PC-3 (cell line): Measurements from ENCODE around the gene SHROOM3. TPM values are rescaled to one million over a fixed set of nuclear protein-coding genes. Genes with fewer than 3 reads are reported as not detected.
A peak's percentile ranks its signal among the peaks of the same experiment; 100 is the strongest.

ENCODE experiments used
- ATAC-seq: fragments of 200-7000 bp; cut with Tn5 transposase; 2 replicates; pipeline ENCODE4 v1.9.1; 2020; ENCODE audit warnings: mild to moderate bottlenecking, moderate library complexity
- BruUV-seq: library from RNA; stranded (reverse); fragments of 400-500 nt; replicated peaks from 2 replicates; lab custom pipeline; 2021; lab: Mats Ljungman, UMichigan
- CTCF ChIA-PET: fragments of 300-600 bp; sonication (Branson Sonifier 250); formaldehyde crosslinking; loops from one replicate; lab custom pipeline; 2022; ENCODE audit warnings: antibody characterized with exemption; lab: Charles Lee
- POLR2A ChIA-PET: fragments of 300-600 bp; sonication (Branson Sonifier 250); formaldehyde crosslinking; loops from one replicate; lab custom pipeline; 2022; ENCODE audit warnings: antibody characterized with exemption; ENCODE audit not compliant: unreplicated experiment; lab: Charles Lee
- DNase-seq: peaks from one replicate; pipeline ENCODE4 v3.0.0-alpha.2; 2015
- H2AFZ ChIP-seq: fragments of 300-600 bp; sonication (generic); 2 replicates; pipeline ENCODE4 v1.6.0; 2016; ENCODE audit warnings: antibody characterized with exemption, low read length
- H3F3A ChIP-seq: fragments of 300-600 bp; sonication (generic); one replicate; pipeline ENCODE4 v1.6.0; 2017; ENCODE audit warnings: antibody characterized with exemption, low read length, control low read depth, mild to moderate bottlenecking; ENCODE audit not compliant: unreplicated experiment
- H3K27ac ChIP-seq: fragments of 300-600 bp; sonication (generic); 2 replicates; pipeline ENCODE4 v1.5.1; 2016; ENCODE audit warnings: mild to moderate bottlenecking, low read length
- H3K27me3 ChIP-seq: fragments of 300-600 bp; sonication (generic); 2 replicates; pipeline ENCODE4 v1.6.1; 2016; ENCODE audit warnings: low read length, mixed read lengths
- H3K36me3 ChIP-seq: fragments of 300-600 bp; sonication (generic); 2 replicates; pipeline ENCODE4 v1.6.1; 2016; ENCODE audit warnings: low read depth, mixed run types, low read length, mixed read lengths
- H3K4me1 ChIP-seq: fragments of 300-600 bp; sonication (generic); 2 replicates; pipeline ENCODE4 v1.5.1; 2016; ENCODE audit warnings: low read length; ENCODE audit not compliant: insufficient read depth
- H3K4me2 ChIP-seq: fragments of 300-600 bp; sonication (generic); 2 replicates; pipeline ENCODE4 v1.6.0; 2016; ENCODE audit warnings: low read length
- H3K4me3 ChIP-seq: fragments of 300-600 bp; sonication (generic); 2 replicates; pipeline ENCODE4 v1.5.1; 2016; ENCODE audit warnings: mild to moderate bottlenecking, low read length, mixed read lengths
- H3K79me2 ChIP-seq: fragments of 300-600 bp; sonication (generic); 2 replicates; pipeline ENCODE4 v1.6.1; 2017; ENCODE audit warnings: low read length, mixed read lengths
- H3K9ac ChIP-seq: fragments of 300-600 bp; sonication (generic); 2 replicates; pipeline ENCODE4 v1.6.0; 2016; ENCODE audit warnings: mild to moderate bottlenecking, low read length
- H3K9me2 ChIP-seq: fragments of 300-600 bp; sonication (generic); replicated peaks from 2 replicates; pipeline ENCODE4 v1.6.1; 2016; ENCODE audit warnings: mixed run types, low read length, mixed read lengths
- H3K9me3 ChIP-seq: fragments of 300-600 bp; sonication (generic); 2 replicates; pipeline ENCODE4 v1.6.1; 2016; ENCODE audit warnings: low read length, mixed read lengths
- H4K20me1 ChIP-seq: fragments of 300-600 bp; sonication (generic); 2 replicates; pipeline ENCODE4 v1.6.1; 2016; ENCODE audit warnings: low read length, mixed read lengths
- EZH2 ChIP-seq: fragments of 300-600 bp; sonication (generic); IDR thresholded peaks from one replicate; pipeline ENCODE4 v1.6.1; 2017; ENCODE audit warnings: antibody characterized with exemption, mild to moderate bottlenecking, low read length; ENCODE audit not compliant: unreplicated experiment
- EZH2phosphoT487 ChIP-seq: fragments of 300-600 bp; sonication (generic); IDR thresholded peaks from 2 replicates; pipeline ENCODE4 v1.6.1; 2018; ENCODE audit warnings: mild to moderate bottlenecking, antibody characterized with exemption, low read length, borderline replicate concordance
- intact Hi-C: fragments of 100-400 bp; cut with micrococcal nuclease; formaldehyde crosslinking; loops from 2 replicates; pipeline ENCODE4 v1.9.0; 2023
- total RNA-seq: library from RNA; depleted of rRNA; stranded (reverse); fragments of >200 nt; gene quantifications from 2 replicates; pipeline ENCODE4 v1.2.3, GENCODE V29; 2014
- TF ChIP-seq, protein P1 (sequence below): fragments of 300-600 bp; sonication (generic); conservative IDR thresholded peaks from 2 replicates; pipeline ENCODE4 v1.5.1; 2017; ENCODE audit warnings: antibody characterized with exemption, low read depth, mild to moderate bottlenecking, low read length

SHROOM3 gene
- total RNA-seq, 1 experiment from 2014 or later, result 27.8 TPM

DNA sequence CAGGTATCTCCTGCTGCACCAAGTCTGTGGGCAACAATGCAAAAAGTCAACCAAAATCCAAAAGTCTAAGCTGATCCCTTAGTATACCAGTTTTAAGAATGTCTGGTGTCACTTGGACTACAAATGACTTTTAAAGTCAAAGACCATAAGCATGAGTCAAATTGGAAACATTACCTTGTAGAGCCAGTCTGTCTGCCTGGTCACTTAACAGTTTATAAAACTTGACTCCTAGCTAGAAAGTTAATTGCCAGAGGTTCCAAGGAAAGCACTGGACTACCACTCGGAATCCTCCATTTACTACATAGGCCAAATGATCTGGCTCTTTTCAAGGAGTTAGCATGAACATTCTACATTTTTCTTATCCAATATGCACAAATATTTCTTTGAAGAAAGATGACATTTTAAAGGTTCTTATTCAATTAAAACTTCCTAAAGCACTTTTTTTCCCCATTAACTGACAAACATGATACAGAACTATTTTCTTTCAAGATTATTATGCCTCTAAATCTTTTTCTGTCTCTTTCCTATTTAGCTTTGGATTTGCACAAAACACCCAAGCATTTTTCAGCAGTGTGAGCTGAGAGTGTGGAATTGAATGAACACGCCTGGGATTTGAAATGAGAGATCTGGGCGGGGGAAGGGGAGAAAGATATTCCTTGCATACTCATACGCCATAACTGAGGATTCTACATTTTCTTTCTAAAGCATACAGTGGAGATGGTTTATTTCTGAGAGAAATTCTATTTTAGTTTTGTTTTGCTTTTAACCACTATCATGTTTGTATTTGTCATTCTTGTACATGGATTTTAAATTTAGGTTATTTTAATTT, 188.4 kb downstream of the SHROOM3 start:
- Histone ChIP-seq H3K4me2 (peak overlapping the region; percentile 82), H3K9ac (peak overlapping the region; percentile 69)

DNA sequence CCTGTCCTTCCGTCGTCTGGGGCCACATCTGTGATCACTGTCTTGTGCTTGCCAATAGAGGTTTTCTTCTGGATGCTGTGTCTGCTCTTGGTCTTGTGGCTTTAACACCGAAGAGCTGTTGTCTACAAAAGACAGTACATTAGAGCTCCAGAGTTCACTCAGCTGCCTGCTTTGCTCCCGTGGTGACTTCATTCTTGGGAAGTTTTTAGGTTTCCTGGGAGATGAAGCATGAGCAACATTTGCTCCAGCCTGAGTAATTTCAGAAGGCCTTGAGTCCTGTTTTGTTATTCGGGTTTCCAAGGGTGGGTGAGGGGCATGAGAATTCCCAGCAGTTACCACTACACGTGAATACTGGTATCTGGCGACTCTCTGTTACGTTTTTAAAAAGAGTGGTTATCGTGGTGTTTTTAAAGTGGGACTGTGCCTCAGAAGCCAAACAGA, 189.2 kb downstream of the SHROOM3 start:
- Histone ChIP-seq H3K4me3 (peak overlapping the region; percentile 55; the same call in 1 of the 2 replicates), H3K36me3 (no peaks in the 10 kb centered on the region), H3K79me2 (no peaks in the 10 kb centered on the region), H3K27ac (peak overlapping the region; percentile 98), H3F3A (peaks cover 6% of the 10 kb centered on the region), H3K9me2 (no peaks in the 10 kb centered on the region), H3K9me3 (no peaks in the 10 kb centered on the region), H3K27me3 (no peaks in the 10 kb centered on the region), H4K20me1 (no peaks in the 10 kb centered on the region), H3K4me2 (peak overlapping the region; percentile 82), H3K4me1 (peaks cover 49% of the 10 kb centered on the region), H2AFZ (no peak overlapping the region), H3K9ac (peak overlapping the region; percentile 69)
- DNase-seq (peak; percentile 78), ATAC-seq (peak; percentile 21; the same call in 1 of the 2 replicates)
- ChIA-PET CTCF (no interaction called here), POLR2A (interaction anchor here (0.6 kb wide), 1 partner anchor 41 kb away, joined by 4 read pairs; no protein-coding TSS in a partner anchor)
- no TSS peak for BruUV-seq
- intact Hi-C loops, result loop anchor here (5.0 kb wide), 1 partner anchor 78 kb away; no protein-coding TSS in a partner anchor
- TF ChIP-seq EZH2phosphoT487 (no peak), EZH2 (no peak)
- TF ChIP-seq, protein P1, sequence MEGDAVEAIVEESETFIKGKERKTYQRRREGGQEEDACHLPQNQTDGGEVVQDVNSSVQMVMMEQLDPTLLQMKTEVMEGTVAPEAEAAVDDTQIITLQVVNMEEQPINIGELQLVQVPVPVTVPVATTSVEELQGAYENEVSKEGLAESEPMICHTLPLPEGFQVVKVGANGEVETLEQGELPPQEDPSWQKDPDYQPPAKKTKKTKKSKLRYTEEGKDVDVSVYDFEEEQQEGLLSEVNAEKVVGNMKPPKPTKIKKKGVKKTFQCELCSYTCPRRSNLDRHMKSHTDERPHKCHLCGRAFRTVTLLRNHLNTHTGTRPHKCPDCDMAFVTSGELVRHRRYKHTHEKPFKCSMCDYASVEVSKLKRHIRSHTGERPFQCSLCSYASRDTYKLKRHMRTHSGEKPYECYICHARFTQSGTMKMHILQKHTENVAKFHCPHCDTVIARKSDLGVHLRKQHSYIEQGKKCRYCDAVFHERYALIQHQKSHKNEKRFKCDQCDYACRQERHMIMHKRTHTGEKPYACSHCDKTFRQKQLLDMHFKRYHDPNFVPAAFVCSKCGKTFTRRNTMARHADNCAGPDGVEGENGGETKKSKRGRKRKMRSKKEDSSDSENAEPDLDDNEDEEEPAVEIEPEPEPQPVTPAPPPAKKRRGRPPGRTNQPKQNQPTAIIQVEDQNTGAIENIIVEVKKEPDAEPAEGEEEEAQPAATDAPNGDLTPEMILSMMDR, result no peak

More for the DNA sequence above, 188.4 kb downstream of the SHROOM3 start:
- H3K27me3 ChIP-seq, result no peaks in the 10 kb centered on the region
- DNase-seq, result peak; percentile 85
- ATAC-seq, result peak; percentile 39
- peak overlapping the region; percentile 55; the same call in 1 of the 2 replicates for H3K4me3 ChIP-seq
- H3K79me2 ChIP-seq, result no peaks in the 10 kb centered on the region
- peaks cover 6% of the 10 kb centered on the region for H3F3A ChIP-seq
- H3K9me3 ChIP-seq, result no peaks in the 10 kb centered on the region
- peak overlapping the region; percentile 98 for H3K27ac ChIP-seq
- CTCF ChIA-PET, result no interaction called here
- TF ChIP-seq EZH2 (no peak), EZH2phosphoT487 (no peak)
- TF ChIP-seq, protein P1, result no peak
- H2AFZ ChIP-seq, result no peak overlapping the region
- H3K9me2 ChIP-seq, result no peaks in the 10 kb centered on the region
- TSS peak; percentile 69 for BruUV-seq
- POLR2A ChIA-PET, result no interaction called here
- peaks cover 49% of the 10 kb centered on the region for H3K4me1 ChIP-seq
- H4K20me1 ChIP-seq, result no peaks in the 10 kb centered on the region
- no peaks in the 10 kb centered on the region for H3K36me3 ChIP-seq
- intact Hi-C loops, result loop anchor here (2.0 to 5.0 kb wide), 5 partner anchors 41 to 79 kb away; no protein-coding TSS in a partner anchor
